Measurements from ENCODE around the gene TRIM8. TPM values are rescaled to one million over a fixed set of nuclear protein-coding genes. Genes with fewer than 3 reads are reported as not detected.

Gene TRIM8
- total and polyA plus RNA-seq, 2 of the 4 experiments (the other 2 are of a cell fraction), result 25.5 to 126 TPM

GRCh38 chr10:102624094-102624493 lies 20.2 kb upstream of the TRIM8 start:
- peak overlapping the region; percentile 40; the same call in 1 of the 2 replicates for H2AK5ac ChIP-seq (ENCODE audit: low read depth, low read length)
- H4K5ac ChIP-seq (ENCODE audit: low read depth, low read length), result no peak overlapping the region
- H3K27me3 ChIP-seq (ENCODE audit: control insufficient read depth, insufficient read depth, low read length), result no peaks in the 10 kb centered on the region
- no peak overlapping the region for H3K18ac ChIP-seq (ENCODE audit: low read depth, low read length)
- no peak for DNase-seq
- H3K27ac ChIP-seq (ENCODE audit: insufficient read depth, low read length), result no peak overlapping the region
- H3K36me3 ChIP-seq (ENCODE audit: control insufficient read depth, insufficient read depth, low read length), result peaks cover 2% of the 10 kb centered on the region; the same call in 1 of the 2 replicates
- H3K9me1 ChIP-seq (ENCODE audit: insufficient read depth, low read length), result peaks cover 44% of the 10 kb centered on the region
- H3K4me1 ChIP-seq (ENCODE audit: control insufficient read depth, insufficient read depth, low read length), result peaks cover 54% of the 10 kb centered on the region
- no peak overlapping the region for H4K91ac ChIP-seq (ENCODE audit: insufficient read depth, low read depth, low read length)
- no peak overlapping the region for H2BK5ac ChIP-seq (ENCODE audit: low read depth, low read length, poor library complexity, severe bottlenecking)
- no peak overlapping the region for H4K8ac ChIP-seq (ENCODE audit: low read depth in 2 of 2, low read length in 2 of 2)
- H2BK120ac ChIP-seq (ENCODE audit: low read depth, low read length), result no peak overlapping the region
- no peaks in the 10 kb centered on the region for H3K9me3 ChIP-seq (ENCODE audit: control insufficient read depth, insufficient read depth, low read length)
- POLR2A ChIA-PET (ENCODE audit: unreplicated experiment), result no interaction called here
- CTCF ChIA-PET, result interaction anchor here (0.9 kb wide), 1 partner anchor 9 kb away, joined by 3 read pairs; no protein-coding TSS in a partner anchor
- intact Hi-C loops (cut with micrococcal nuclease) (no loop called here), dilution Hi-C loops (cut with HindIII; ENCODE audit: low sequenced_read_pairs, unreplicated experiment) (no loop called here), in situ Hi-C loops (cut with MboI; ENCODE audit: low sequenced_read_pairs) (no loop called here)
- no peak overlapping the region for H3K4me2 ChIP-seq (ENCODE audit: low read depth, low read length)
- H2AFZ ChIP-seq (replicated peaks; ENCODE audit: low read length, poor library complexity), result no peak overlapping the region
- WGBS, 2 experiments (ENCODE audit: extremely low coverage in 2 of 2, insufficient read length in 1 of 2), result no CpG with 5 or more reads among the region's 3 CpGs
- H3K14ac ChIP-seq (replicated peaks; ENCODE audit: low read depth, low read length), result no peak overlapping the region
- TF ChIP-seq CTCF (conservative IDR thresholded peaks at IDR 0.05; ENCODE audit: low read depth, low read length), result no peak
- no peak for TF ChIP-seq BHLHE40 (IDR thresholded peaks at IDR 0.05; ENCODE audit: low read depth, low read length)
- no peak for TF ChIP-seq SMC3 (IDR thresholded peaks at IDR 0.05; ENCODE audit: low read depth, low read length)
- no peak for TF ChIP-seq POLR2A (IDR thresholded peaks at IDR 0.05; ENCODE audit: low read depth, low read length)
- no peak overlapping the region for H3K9ac ChIP-seq (ENCODE audit: low read depth, low read length)
- no peak overlapping the region for H2BK20ac ChIP-seq (ENCODE audit: low read depth, low read length)
- peaks cover 12 to 49% of the 10 kb centered on the region in 2 experiments for H3K79me1 ChIP-seq (ENCODE audit: low read depth in 1 of 2, low read length in 2 of 2)
- no peak overlapping the region for H3K56ac ChIP-seq (ENCODE audit: extremely low read depth, insufficient read depth, low read length)
- H2BK15ac ChIP-seq (ENCODE audit: low read depth, low read length), result no peak overlapping the region
- H3K4me3 ChIP-seq (ENCODE audit: insufficient read depth, low read depth, low read length), result no peak overlapping the region
- H3K4ac ChIP-seq (ENCODE audit: low read depth, low read length), result no peak overlapping the region
- no peak for ATAC-seq (ENCODE audit: low read depth)
- H2AK9ac ChIP-seq (replicated peaks; ENCODE audit: low read depth, low read length, poor library complexity), result no peak overlapping the region
- H3K23ac ChIP-seq (ENCODE audit: low read depth, low read length), result no peak overlapping the region
- H4K20me1 ChIP-seq (ENCODE audit: insufficient read depth, low read length), result no peaks in the 10 kb centered on the region
- no TSS peak for BruUV-seq (replicated peaks)
